B cell (primary cell): ENCODE data around the gene GJA1. TPM values are rescaled to one million over a fixed set of nuclear protein-coding genes. Genes with fewer than 3 reads are reported as not detected.

Experiments
- ATAC-seq: fragments of 200-7000 bp; cut with Tn5 transposase; one replicate; pipeline ENCODE4 v1.10.0; 2021; ENCODE audit warnings: low read depth, mild to moderate bottlenecking, moderate number of reproducible peaks, moderate library complexity
- CTCF ChIA-PET: fragments of 350-600 bp; sonication (Branson Sonifier 250); formaldehyde crosslinking; loops from one replicate; lab custom pipeline; 2021; ENCODE audit warnings: antibody characterized with exemption, inconsistent platforms; lab: Charles Lee
- POLR2A ChIA-PET: fragments of 350-600 bp; sonication (Branson Sonifier 250); formaldehyde crosslinking; loops from one replicate; lab custom pipeline; 2021; ENCODE audit warnings: antibody characterized with exemption; lab: Charles Lee
- DNase-seq: peaks from one replicate; pipeline ENCODE4 v3.0.0; 2013
- H2AFZ ChIP-seq: 2 replicates; pipeline ENCODE4 v1.6.1; 2012; ENCODE audit warnings: mild to moderate bottlenecking, low read depth, low read length; ENCODE audit not compliant: insufficient read depth, poor library complexity, severe bottlenecking
- H3K27ac ChIP-seq, 2 donors: 1 replicate in 1 of 2; 2 replicates in 1 of 2; pipeline ENCODE4 v1.5.1; 2012 to 2013; ENCODE audit warnings: low read length in 2 of 2, mild to moderate bottlenecking in 2 of 2, moderate library complexity in 1 of 2
- H3K27me3 ChIP-seq, 4 experiments: fragments of 200-600 bp in 1 of 4; sonication (generic) in 1 of 4; replicated peaks in 1 of 4; 1 replicate in 2 of 4; 2 replicates in 2 of 4; pipeline versions ENCODE4 v1.6.1 to v1.7.0; 2013 to 2016; ENCODE audit warnings: low read length in 3 of 4, mild to moderate bottlenecking in 2 of 4, mixed read lengths in 1 of 4, moderate library complexity in 1 of 4; ENCODE audit not compliant: insufficient read depth in 4 of 4, control insufficient read depth in 3 of 4; ENCODE audit errors: control extremely low read depth in 1 of 4
- H3K36me3 ChIP-seq, 2 experiments: replicated peaks in 1 of 2; 1 replicate in 1 of 2; 2 replicates in 1 of 2; pipeline versions ENCODE4 v1.6.1 to v1.7.1; 2013; ENCODE audit warnings: low read length in 1 of 2; ENCODE audit not compliant: insufficient read depth in 2 of 2, control insufficient read depth in 1 of 2; ENCODE audit errors: control extremely low read depth in 1 of 2, extremely low read depth in 1 of 2
- H3K4me1 ChIP-seq, 2 donors: fragments of 200-600 bp in 1 of 2; sonication (generic) in 1 of 2; 1 replicate in 1 of 2; 2 replicates in 1 of 2; pipeline versions ENCODE4 v1.5.1 to v1.6.1; 2013 to 2017; ENCODE audit warnings: low read length in 2 of 2; ENCODE audit not compliant: control insufficient read depth in 2 of 2, insufficient read depth in 2 of 2
- H3K4me2 ChIP-seq: replicated peaks from 2 replicates; pipeline ENCODE3; 2012; ENCODE audit warnings: mild to moderate bottlenecking, low read depth, low read length; ENCODE audit not compliant: poor library complexity, severe bottlenecking
- H3K4me3 ChIP-seq, 5 experiments: fragments of 200-600 bp in 1 of 5; sonication (generic) in 1 of 5; 1 replicate in 3 of 5; 2 replicates in 2 of 5; pipeline versions ENCODE4 v1.5.1 to v1.7.0; 2011 to 2016; ENCODE audit warnings: low read length in 4 of 5, mild to moderate bottlenecking in 4 of 5, low read depth in 2 of 5, control low read depth in 1 of 5, moderate library complexity in 1 of 5; ENCODE audit not compliant: insufficient read depth in 1 of 5; ENCODE audit errors: control extremely low read depth in 1 of 5, extremely low read depth in 1 of 5
- H3K79me2 ChIP-seq: fragments of 200-600 bp; sonication (generic); one replicate; pipeline ENCODE4 v1.6.0; 2016; ENCODE audit warnings: low read length; ENCODE audit not compliant: control insufficient read depth, insufficient read depth
- H3K9ac ChIP-seq: fragments of 200-600 bp; sonication (generic); 2 replicates; pipeline ENCODE4 v1.6.1; 2017; ENCODE audit warnings: mild to moderate bottlenecking, low read length, moderate library complexity
- H3K9me3 ChIP-seq, 3 donors: one replicate each; pipeline versions ENCODE4 v1.6.1 to v1.7.1; 2013; ENCODE audit warnings: low read length in 2 of 3; ENCODE audit not compliant: control insufficient read depth in 2 of 3, insufficient read depth in 1 of 3; ENCODE audit errors: control extremely low read depth in 1 of 3
- H4K20me1 ChIP-seq: 2 replicates; pipeline ENCODE4 v1.6.0; 2012; ENCODE audit warnings: mild to moderate bottlenecking, low read length; ENCODE audit not compliant: insufficient read depth, control insufficient read depth, poor library complexity, severe bottlenecking
- H3K27ac Mint-ChIP-seq: one replicate; pipeline ENCODE4 v1.8.0; 2021; ENCODE audit warnings: mixed read lengths
- H3K27me3 Mint-ChIP-seq: one replicate; pipeline ENCODE4 v1.8.0; 2021; ENCODE audit warnings: mixed read lengths
- H3K4me1 Mint-ChIP-seq: one replicate; pipeline ENCODE4 v1.8.0; 2021; ENCODE audit warnings: mixed read lengths
- H3K4me3 Mint-ChIP-seq: one replicate; pipeline ENCODE4 v1.8.0; 2021; ENCODE audit warnings: mixed read lengths
- H3K9me3 Mint-ChIP-seq: one replicate; pipeline ENCODE4 v1.8.0; 2022; ENCODE audit warnings: mixed read lengths; ENCODE audit not compliant: insufficient read depth
- EZH2 ChIP-seq: IDR thresholded peaks from 2 replicates; pipeline ENCODE4 v1.6.1; 2012; ENCODE audit warnings: borderline replicate concordance, low read depth, mild to moderate bottlenecking, moderate library complexity, low read length; ENCODE audit not compliant: insufficient read depth, poor library complexity, severe bottlenecking
- WGBS: methylation state at CpG from one replicate; pipeline ENCODE4 v1.1.5; 2013; ENCODE audit warnings: missing lambda C conversion rate; ENCODE audit not compliant: insufficient coverage; 5-methylcytosine and 5-hydroxymethylcytosine counted together
- intact Hi-C: fragments of 100-400 bp; cut with micrococcal nuclease; formaldehyde crosslinking; loops from one replicate; pipeline ENCODE4 v1.10.0; 2022
- polyA plus RNA-seq: library from polyadenylated mRNA; depleted of rRNA; stranded (reverse); fragments of >200 nt; gene quantifications from 2 replicates; pipeline ENCODE4 v1.2.3, GENCODE V29; 2012
- total RNA-seq, 2 donors: library from RNA; stranded (reverse); fragments of 120-200 nt in 1 of 2; gene quantifications; 1 replicate in 1 of 2; 2 replicates in 1 of 2; pipeline versions ENCODE4 v1.2.3 to v1.2.4, GENCODE V29; 2013 to 2022
- TF ChIP-seq, protein P1 (sequence below): fragments of 200-600 bp; IDR thresholded peaks from one replicate; pipeline ENCODE4 v1.8.0; 2022; ENCODE audit warnings: antibody characterized with exemption, mild to moderate bottlenecking

GJA1 gene
- total and polyA plus RNA-seq, 2 donors (not counting 1 experiment from before 2014, with no cell fraction given): not detected

DNA sequence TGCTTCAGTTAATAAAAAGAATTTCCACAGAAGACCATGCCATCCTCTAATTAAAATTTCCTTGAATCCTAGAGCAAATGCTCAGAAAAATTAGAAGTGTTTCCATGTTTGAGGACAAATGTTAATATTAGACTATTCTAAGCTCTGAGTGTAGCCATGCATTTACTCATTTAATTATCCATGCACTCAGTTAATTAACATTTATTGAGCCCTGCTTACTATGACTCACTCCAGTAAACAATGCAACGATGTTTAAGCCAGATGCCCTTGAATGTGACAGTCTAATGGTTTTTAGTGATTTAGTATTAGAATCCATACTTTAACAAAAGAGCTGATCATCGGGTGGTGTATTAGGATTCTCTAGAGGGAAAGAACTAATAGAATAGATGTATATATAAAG, 37.3 kb upstream of the GJA1 start:
- peaks cover 0 to 3% (median 0%) of the 10 kb centered on the region in 4 experiments for H3K27me3 ChIP-seq
- TF ChIP-seq, protein P1, sequence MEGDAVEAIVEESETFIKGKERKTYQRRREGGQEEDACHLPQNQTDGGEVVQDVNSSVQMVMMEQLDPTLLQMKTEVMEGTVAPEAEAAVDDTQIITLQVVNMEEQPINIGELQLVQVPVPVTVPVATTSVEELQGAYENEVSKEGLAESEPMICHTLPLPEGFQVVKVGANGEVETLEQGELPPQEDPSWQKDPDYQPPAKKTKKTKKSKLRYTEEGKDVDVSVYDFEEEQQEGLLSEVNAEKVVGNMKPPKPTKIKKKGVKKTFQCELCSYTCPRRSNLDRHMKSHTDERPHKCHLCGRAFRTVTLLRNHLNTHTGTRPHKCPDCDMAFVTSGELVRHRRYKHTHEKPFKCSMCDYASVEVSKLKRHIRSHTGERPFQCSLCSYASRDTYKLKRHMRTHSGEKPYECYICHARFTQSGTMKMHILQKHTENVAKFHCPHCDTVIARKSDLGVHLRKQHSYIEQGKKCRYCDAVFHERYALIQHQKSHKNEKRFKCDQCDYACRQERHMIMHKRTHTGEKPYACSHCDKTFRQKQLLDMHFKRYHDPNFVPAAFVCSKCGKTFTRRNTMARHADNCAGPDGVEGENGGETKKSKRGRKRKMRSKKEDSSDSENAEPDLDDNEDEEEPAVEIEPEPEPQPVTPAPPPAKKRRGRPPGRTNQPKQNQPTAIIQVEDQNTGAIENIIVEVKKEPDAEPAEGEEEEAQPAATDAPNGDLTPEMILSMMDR: no peak
- no peak for TF ChIP-seq EZH2
- no peaks in the 10 kb centered on the region for H4K20me1 ChIP-seq
- H2AFZ ChIP-seq: no peak overlapping the region
- Mint-ChIP-seq H3K4me1 (no peaks in the 10 kb centered on the region), H3K27ac (no peak overlapping the region), H3K4me3 (no peak overlapping the region), H3K27me3 (no peaks in the 10 kb centered on the region), H3K9me3 (no peaks in the 10 kb centered on the region)
- no peaks in the 10 kb centered on the region for H3K9me3 ChIP-seq
- ChIA-PET CTCF (no interaction called here), POLR2A (no interaction called here)
- ATAC-seq (no peak), DNase-seq (no peak)
- intact Hi-C loops: no loop called here
- no peak overlapping the region for H3K27ac ChIP-seq
- H3K79me2 ChIP-seq: no peaks in the 10 kb centered on the region
- no peaks in the 10 kb centered on the region for H3K36me3 ChIP-seq
- H3K4me3 ChIP-seq: no peak overlapping the region
- no peak overlapping the region for H3K4me2 ChIP-seq
- H3K4me1 ChIP-seq: no peaks in the 10 kb centered on the region
- H3K9ac ChIP-seq: no peak overlapping the region
- WGBS: 83% methylated on average over 1 of the region's 2 CpGs

DNA sequence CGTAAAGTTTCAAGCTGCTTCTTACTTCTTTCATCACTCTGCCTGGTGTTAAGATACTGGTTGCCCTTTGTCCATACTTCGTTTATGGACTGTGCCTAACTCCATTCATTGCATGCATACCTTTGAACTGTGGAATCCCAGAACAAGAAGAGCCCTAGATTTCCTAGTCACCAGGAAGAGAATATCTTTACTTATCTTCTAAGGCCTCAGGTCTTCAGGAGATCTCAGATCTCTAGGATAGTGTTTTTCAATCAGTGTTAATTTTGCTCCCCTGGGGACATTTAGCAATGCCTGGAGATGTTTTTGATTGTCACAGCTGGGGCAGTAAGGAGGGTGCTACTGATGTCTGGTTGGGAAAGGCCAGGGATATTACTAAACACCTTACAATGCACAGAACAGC, 35.5 kb upstream of the GJA1 start:
- no peaks in the 10 kb centered on the region for H4K20me1 ChIP-seq
- TF ChIP-seq, protein P1: no peak
- TF ChIP-seq EZH2: no peak
- H3K36me3 ChIP-seq: no peaks in the 10 kb centered on the region
- intact Hi-C loops: no loop called here
- ATAC-seq (no peak), DNase-seq (no peak)
- H3K27ac ChIP-seq: no peak overlapping the region
- Mint-ChIP-seq H3K27ac (no peak overlapping the region), H3K4me3 (no peak overlapping the region), H3K27me3 (no peaks in the 10 kb centered on the region), H3K9me3 (no peaks in the 10 kb centered on the region), H3K4me1 (no peaks in the 10 kb centered on the region)
- H3K9me3 ChIP-seq: no peaks in the 10 kb centered on the region
- no peaks in the 10 kb centered on the region for H3K4me1 ChIP-seq
- peaks cover 0 to 3% (median 0%) of the 10 kb centered on the region in 4 experiments for H3K27me3 ChIP-seq
- CTCF ChIA-PET: no interaction called here
- H3K79me2 ChIP-seq: no peaks in the 10 kb centered on the region
- H3K4me2 ChIP-seq: no peak overlapping the region
- POLR2A ChIA-PET: no interaction called here
- H3K4me3 ChIP-seq: no peak overlapping the region
- WGBS: 100% methylated on average over 1 of the region's 2 CpGs
- no peak overlapping the region for H3K9ac ChIP-seq
- no peak overlapping the region for H2AFZ ChIP-seq
